GM10248 (cell line): ENCODE measurements around the gene HERC2.

Source experiments
- CTCF ChIA-PET: fragments of 300-600 bp; sonication (Branson Sonifier 250); formaldehyde crosslinking; extraction: SDS; loops from one replicate; lab custom pipeline; 2021; ENCODE audit warnings: antibody characterized with exemption; lab: Yijun Ruan, JAX
- POLR2A ChIA-PET: fragments of 350-650 bp; sonication (Branson Sonifier 250); formaldehyde crosslinking; extraction: SDS; loops from one replicate; lab custom pipeline; 2020; ENCODE audit warnings: antibody characterized with exemption; lab: Yijun Ruan, JAX
- DNase-seq: peaks from one replicate; pipeline ENCODE4 v3.0.0; 2012; ENCODE audit errors: extremely low spot score
- TF ChIP-seq, protein P1 (sequence below): IDR thresholded peaks from 2 replicates; pipeline ENCODE4 v1.5.1; 2012; ENCODE audit warnings: mild to moderate bottlenecking, low read depth; ENCODE audit errors: extremely low read depth, missing control alignments, control extremely low read depth

HERC2 gene

DNA sequence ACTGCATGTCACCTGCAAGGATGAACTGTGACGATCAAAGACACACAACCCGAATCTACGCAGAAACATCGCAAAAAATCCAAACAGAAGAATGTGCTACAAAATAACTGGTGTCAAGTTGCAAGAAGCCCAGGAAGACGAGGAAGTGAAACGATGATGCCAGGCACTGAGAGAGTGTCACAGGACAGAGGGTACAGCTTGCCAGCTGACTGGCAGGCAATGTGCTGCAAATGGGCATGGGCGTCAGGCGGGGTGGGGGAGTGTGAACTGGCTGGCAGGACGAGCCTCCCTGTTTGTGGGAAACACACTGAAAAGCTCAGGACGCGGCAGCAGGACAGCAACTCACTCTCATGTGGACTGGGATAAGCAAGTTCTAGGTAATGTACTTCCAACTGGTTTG lies 193.9 kb downstream of the HERC2 start:
- no peak for DNase-seq
- ChIA-PET POLR2A (no interaction called here), CTCF (interaction anchor here (0.6 to 0.8 kb wide), 3 partner anchors 11 to 26 kb away, joined by 3 read pairs; no protein-coding TSS in a partner anchor)
- TF ChIP-seq, protein P1, sequence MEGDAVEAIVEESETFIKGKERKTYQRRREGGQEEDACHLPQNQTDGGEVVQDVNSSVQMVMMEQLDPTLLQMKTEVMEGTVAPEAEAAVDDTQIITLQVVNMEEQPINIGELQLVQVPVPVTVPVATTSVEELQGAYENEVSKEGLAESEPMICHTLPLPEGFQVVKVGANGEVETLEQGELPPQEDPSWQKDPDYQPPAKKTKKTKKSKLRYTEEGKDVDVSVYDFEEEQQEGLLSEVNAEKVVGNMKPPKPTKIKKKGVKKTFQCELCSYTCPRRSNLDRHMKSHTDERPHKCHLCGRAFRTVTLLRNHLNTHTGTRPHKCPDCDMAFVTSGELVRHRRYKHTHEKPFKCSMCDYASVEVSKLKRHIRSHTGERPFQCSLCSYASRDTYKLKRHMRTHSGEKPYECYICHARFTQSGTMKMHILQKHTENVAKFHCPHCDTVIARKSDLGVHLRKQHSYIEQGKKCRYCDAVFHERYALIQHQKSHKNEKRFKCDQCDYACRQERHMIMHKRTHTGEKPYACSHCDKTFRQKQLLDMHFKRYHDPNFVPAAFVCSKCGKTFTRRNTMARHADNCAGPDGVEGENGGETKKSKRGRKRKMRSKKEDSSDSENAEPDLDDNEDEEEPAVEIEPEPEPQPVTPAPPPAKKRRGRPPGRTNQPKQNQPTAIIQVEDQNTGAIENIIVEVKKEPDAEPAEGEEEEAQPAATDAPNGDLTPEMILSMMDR, result no peak

- POLR2A ChIA-PET, result no interaction called here
- CTCF ChIA-PET, result interaction anchor here (1.1 to 4.4 kb wide), 4 partner anchors 10 to 57 kb away, joined by 3 to 30 read pairs (median 10); no protein-coding TSS in a partner anchor
- TF ChIP-seq, protein P1, result no peak
- DNase-seq, result no peak
Measured at GRCh38 chr15:28127036-28127435, 194.9 kb downstream of the HERC2 start.

GRCh38 chr15:28125673-28126651 lies 196.0 kb downstream of the HERC2 start:
- no peak for DNase-seq
- CTCF ChIA-PET, result interaction anchor here (0.6 to 4.4 kb wide), 11 partner anchors 8 to 59 kb away, joined by 3 to 30 read pairs (median 3); no protein-coding TSS in a partner anchor
- TF ChIP-seq, protein P1, result peak; percentile 61
- POLR2A ChIA-PET, result no interaction called here

DNA sequence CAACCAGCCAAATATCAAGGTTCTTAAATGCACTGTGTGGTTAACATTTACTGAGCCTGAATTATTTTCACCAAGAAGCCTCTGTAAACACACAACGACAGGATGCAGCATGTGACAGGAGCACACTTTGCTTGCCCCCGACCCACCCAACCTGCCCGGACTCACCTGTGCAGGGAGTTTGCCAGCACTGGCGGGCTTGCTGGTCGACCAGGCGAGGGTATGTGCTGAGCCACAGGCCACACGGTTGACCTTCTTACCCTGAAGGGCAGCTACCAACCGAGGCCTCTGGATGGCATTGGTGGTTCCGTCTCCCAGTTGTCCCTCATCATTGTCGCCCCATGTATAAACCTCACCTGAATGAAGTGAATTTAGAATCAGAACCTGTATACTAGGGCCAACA lies 197.1 kb downstream of the HERC2 start:
- TF ChIP-seq, protein P1, result no peak
- no peak for DNase-seq
- ChIA-PET CTCF (interaction anchor here (1.3 to 4.4 kb wide), 3 partner anchors 9 to 19 kb away, joined by 3 to 30 read pairs (median 8); no protein-coding TSS in a partner anchor), POLR2A (no interaction called here)

DNA sequence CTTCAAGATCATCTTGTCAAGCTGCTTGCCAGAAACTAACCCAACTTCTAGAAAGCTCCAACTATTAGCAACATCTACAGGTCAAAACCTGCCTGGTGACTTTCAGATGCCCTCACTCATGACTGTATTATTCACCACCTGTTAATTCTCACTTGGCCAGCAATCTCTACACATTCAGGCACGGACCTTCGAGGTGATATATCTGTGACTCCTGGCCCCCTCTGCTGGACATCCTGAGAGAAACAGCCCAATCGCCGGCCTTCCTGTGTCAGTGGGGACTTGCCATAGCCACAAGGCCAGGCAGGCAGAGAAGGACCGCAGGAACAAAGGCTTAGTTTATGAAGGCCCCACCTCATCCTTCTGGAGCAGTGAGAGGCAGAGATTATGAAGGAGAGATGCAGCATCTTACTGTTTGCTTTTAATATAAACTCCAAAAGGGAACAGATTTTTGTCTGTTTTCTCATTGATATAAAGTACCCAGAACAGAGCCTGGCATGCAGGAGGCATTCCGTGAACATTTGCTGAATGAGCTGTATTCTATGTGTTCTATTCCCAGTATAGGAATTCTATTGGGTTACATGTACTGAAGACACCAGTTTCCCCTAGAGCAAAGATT lies 198.5 kb downstream of the HERC2 start:
- CTCF ChIA-PET, result interaction anchor here (0.6 to 4.4 kb wide), 3 partner anchors 16 to 1232 kb away, joined by 3 to 30 read pairs (median 4); no protein-coding TSS in a partner anchor
- TF ChIP-seq, protein P1, result peak; percentile 65
- POLR2A ChIA-PET, result no interaction called here
- DNase-seq, result peak; percentile 71
